H9 (cell line): ENCODE results near the gene BTRC. TPM values are rescaled to one million over a fixed set of nuclear protein-coding genes. Genes with fewer than 3 reads are reported as not detected.

Source experiments
- DNase-seq: peaks from one replicate; pipeline ENCODE4 v3.0.0-alpha.2; 2017
- H2AFZ ChIP-seq: one replicate; pipeline ENCODE4 v1.6.1; 2013; ENCODE audit warnings: mild to moderate bottlenecking, low read length, control low read depth, moderate library complexity
- H2AK5ac ChIP-seq: 2 replicates; pipeline ENCODE4 v1.6.1; 2013; ENCODE audit warnings: low read length, control low read depth, mixed read lengths; ENCODE audit not compliant: insufficient read length
- H2BK120ac ChIP-seq: one replicate; pipeline ENCODE4 v1.6.1; 2013; ENCODE audit warnings: low read depth, mild to moderate bottlenecking, low read length, control low read depth, inconsistent platforms; ENCODE audit not compliant: poor library complexity, severe bottlenecking
- H2BK12ac ChIP-seq: 2 replicates; pipeline ENCODE4 v1.6.1; 2013; ENCODE audit warnings: low read length, control low read depth, mixed read lengths, low read depth; ENCODE audit not compliant: insufficient read length
- H2BK15ac ChIP-seq: 2 replicates; pipeline ENCODE4 v1.6.1; 2013; ENCODE audit warnings: low read depth, low read length, control low read depth
- H2BK20ac ChIP-seq: one replicate; pipeline ENCODE4 v1.6.1; 2013; ENCODE audit warnings: low read depth, mild to moderate bottlenecking, low read length, control low read depth, inconsistent platforms; ENCODE audit not compliant: poor library complexity, severe bottlenecking
- H2BK5ac ChIP-seq: 2 replicates; pipeline ENCODE4 v1.6.1; 2013; ENCODE audit warnings: low read length, control low read depth, mixed read lengths; ENCODE audit not compliant: insufficient read length
- H3K14ac ChIP-seq: 2 replicates; pipeline ENCODE4 v1.6.1; 2013; ENCODE audit warnings: low read length, control low read depth; ENCODE audit not compliant: insufficient read depth
- H3K18ac ChIP-seq: 2 replicates; pipeline ENCODE4 v1.6.1; 2013; ENCODE audit warnings: low read depth, mild to moderate bottlenecking, mixed read lengths, low read length, control low read depth; ENCODE audit not compliant: insufficient read length
- H3K23ac ChIP-seq: 2 replicates; pipeline ENCODE4 v1.6.1; 2013; ENCODE audit warnings: low read length, control low read depth, mixed read lengths, low read depth; ENCODE audit not compliant: insufficient read length
- H3K23me2 ChIP-seq: 2 replicates; pipeline ENCODE4 v1.6.1; 2013; ENCODE audit warnings: low read depth, mild to moderate bottlenecking, mixed read lengths, low read length, control low read depth; ENCODE audit not compliant: insufficient read length, poor library complexity, severe bottlenecking
- H3K27ac ChIP-seq: 2 replicates; pipeline ENCODE4 v1.5.1; 2013; ENCODE audit warnings: low read length, control low read depth, mixed read lengths, low read depth; ENCODE audit not compliant: insufficient read length
- H3K27me3 ChIP-seq: 2 replicates; pipeline ENCODE4 v1.6.1; 2013; ENCODE audit warnings: low read length, control low read depth, inconsistent platforms; ENCODE audit not compliant: insufficient read depth
- H3K4ac ChIP-seq: 2 replicates; pipeline ENCODE4 v1.6.1; 2013; ENCODE audit warnings: low read depth, mild to moderate bottlenecking, control low read depth, inconsistent platforms, low read length, moderate library complexity
- H3K4me1 ChIP-seq: 2 replicates; pipeline ENCODE4 v1.6.1; 2013; ENCODE audit warnings: low read length, control low read depth, inconsistent platforms; ENCODE audit not compliant: insufficient read depth
- H3K4me2 ChIP-seq: 2 replicates; pipeline ENCODE4 v1.6.1; 2013; ENCODE audit warnings: low read length, control low read depth, mixed read lengths; ENCODE audit not compliant: insufficient read length, insufficient read depth
- H3K56ac ChIP-seq: 2 replicates; pipeline ENCODE4 v1.6.1; 2013; ENCODE audit warnings: low read depth, mild to moderate bottlenecking, mixed read lengths, low read length, control low read depth; ENCODE audit not compliant: insufficient read length
- H3K79me1 ChIP-seq: 2 replicates; pipeline ENCODE4 v1.6.1; 2013; ENCODE audit warnings: low read depth, mild to moderate bottlenecking, moderate library complexity, low read length, control low read depth, inconsistent platforms; ENCODE audit not compliant: insufficient read depth, poor library complexity, severe bottlenecking
- H3K79me2 ChIP-seq: 2 replicates; pipeline ENCODE4 v1.6.1; 2013; ENCODE audit warnings: low read length, control low read depth, inconsistent platforms; ENCODE audit not compliant: insufficient read depth
- H3K9ac ChIP-seq: 2 replicates; pipeline ENCODE4 v1.6.1; 2013; ENCODE audit warnings: low read length, control low read depth, mixed read lengths; ENCODE audit not compliant: insufficient read length; ENCODE audit errors: extremely low read depth
- H3K9me3 ChIP-seq: one replicate; pipeline ENCODE4 v1.6.1; 2013; ENCODE audit warnings: low read depth, low read length, inconsistent platforms; ENCODE audit not compliant: control insufficient read depth
- H3T11ph ChIP-seq: one replicate; pipeline ENCODE4 v1.6.1; 2013; ENCODE audit warnings: mild to moderate bottlenecking, low read length, control low read depth, inconsistent platforms
- H4K20me1 ChIP-seq: one replicate; pipeline ENCODE4 v1.6.1; 2013; ENCODE audit not compliant: control insufficient read depth, insufficient read length, insufficient read depth
- H4K5ac ChIP-seq: 2 replicates; pipeline ENCODE4 v1.6.1; 2013; ENCODE audit warnings: low read depth, mild to moderate bottlenecking, mixed read lengths, low read length, control low read depth; ENCODE audit not compliant: insufficient read length
- H4K8ac ChIP-seq: replicated peaks from 2 replicates; pipeline ENCODE4 v1.6.1; 2013; ENCODE audit warnings: low read length, control low read depth, mixed read lengths, low read depth; ENCODE audit not compliant: insufficient read length
- H4K91ac ChIP-seq: 2 replicates; pipeline ENCODE4 v1.6.1; 2013; ENCODE audit warnings: low read depth, mild to moderate bottlenecking, moderate library complexity, mixed read lengths, low read length, control low read depth; ENCODE audit not compliant: insufficient read length
- H3K27ac Mint-ChIP-seq, 3 experiments: 2 replicates in 2 of 3; 3 replicates in 1 of 3; pipeline ENCODE4 v1.8.0; 2020 to 2021; ENCODE audit warnings: mixed read lengths in 3 of 3, mild to moderate bottlenecking in 1 of 3, moderate library complexity in 1 of 3
- H3K27me3 Mint-ChIP-seq: 2 replicates; pipeline ENCODE4 v1.8.0; 2021; ENCODE audit warnings: low read depth, mild to moderate bottlenecking, moderate library complexity, mixed read lengths
- H3K36me3 Mint-ChIP-seq, 3 experiments: 2 replicates in 2 of 3; 3 replicates in 1 of 3; pipeline ENCODE4 v1.8.0; 2020 to 2021; ENCODE audit warnings: low read depth in 3 of 3, mixed read lengths in 3 of 3; ENCODE audit not compliant: insufficient read depth in 1 of 3
- H3K4me1 Mint-ChIP-seq, 2 experiments: 2 replicates each; pipeline ENCODE4 v1.8.0; 2020; ENCODE audit warnings: mixed read lengths in 2 of 2
- H3K4me3 Mint-ChIP-seq, 2 experiments: 2 replicates in 1 of 2; 3 replicates in 1 of 2; pipeline ENCODE4 v1.8.0; 2020 to 2021; ENCODE audit warnings: mild to moderate bottlenecking in 2 of 2, mixed read lengths in 2 of 2, moderate library complexity in 1 of 2
- H3K9me3 Mint-ChIP-seq, 2 experiments: 2 replicates in 1 of 2; 3 replicates in 1 of 2; pipeline ENCODE4 v1.8.0; 2020; ENCODE audit warnings: mild to moderate bottlenecking in 2 of 2, mixed read lengths in 2 of 2, moderate library complexity in 1 of 2
- WGBS: extraction: QIAGEN DNeasy Blood & Tissue Kit; methylation state at CpG from one replicate; pipeline ENCODE4 v1.1.7; 2013; ENCODE audit warnings: missing lambda C conversion rate, low lambda C conversion rate, mixed read lengths; ENCODE audit not compliant: insufficient read length; ENCODE audit errors: extremely low coverage; 5-methylcytosine and 5-hydroxymethylcytosine counted together
- total RNA-seq: library from RNA; stranded (reverse); gene quantifications from 2 replicates; pipeline ENCODE4 v1.2.1, GENCODE V29; 2021
- TF ChIP-seq, protein P1 (sequence below): fragments of 200-600 bp; sonication (generic); conservative IDR thresholded peaks from 3 replicates; pipeline ENCODE4 v1.8.0; 2021; ENCODE audit warnings: antibody characterized with exemption, mild to moderate bottlenecking

The BTRC gene
- total RNA-seq, 1 experiment from 2014 or later: 24.2 TPM

DNA sequence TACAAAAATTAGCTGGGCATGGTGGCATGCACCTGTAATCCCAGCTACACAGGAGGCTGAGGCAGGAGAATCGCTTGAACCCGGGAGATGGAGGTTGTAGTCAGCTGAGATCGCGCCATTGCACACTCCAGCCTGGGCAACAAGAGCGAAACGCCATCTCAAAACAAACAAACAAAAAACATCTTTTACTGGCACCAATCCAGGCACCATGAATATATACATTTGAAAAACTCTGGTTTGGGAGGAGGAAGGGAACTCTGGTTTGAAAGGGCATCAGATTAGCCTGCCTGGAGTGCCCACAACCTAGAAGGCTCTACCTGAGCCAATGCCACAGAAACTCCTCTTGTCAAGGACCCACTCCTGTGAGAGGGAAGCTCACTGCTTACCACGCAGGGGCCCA is 218.2 kb downstream of the BTRC start:
- Histone ChIP-seq H3K56ac (no peak overlapping the region), H4K20me1 (no peaks in the 10 kb centered on the region), H3K79me1 (no peaks in the 10 kb centered on the region), H2BK12ac (no peak overlapping the region), H3K9ac (no peak overlapping the region), H2AK5ac (no peak overlapping the region), H3K4ac (no peak overlapping the region), H3K27me3 (peaks cover 11% of the 10 kb centered on the region; the same call in 1 of the 2 replicates), H2BK120ac (no peak overlapping the region), H2BK20ac (no peak overlapping the region), H3K27ac (no peak overlapping the region), H4K91ac (no peak overlapping the region), H4K5ac (no peak overlapping the region), H3T11ph (no peak overlapping the region), H2BK15ac (no peak overlapping the region), H3K4me2 (no peak overlapping the region), H3K4me1 (no peaks in the 10 kb centered on the region), H2AFZ (no peak overlapping the region), H3K14ac (no peak overlapping the region), H3K79me2 (no peaks in the 10 kb centered on the region), H3K18ac (no peak overlapping the region), H3K23ac (no peak overlapping the region), H2BK5ac (no peak overlapping the region), H3K9me3 (no peaks in the 10 kb centered on the region), H3K23me2 (peaks cover 16% of the 10 kb centered on the region), H4K8ac (no peak overlapping the region)
- Mint-ChIP-seq H3K9me3 (peaks cover 3% of the 10 kb centered on the region in 2 experiments; a peak in 4 of 5 replicates), H3K27me3 (peaks cover 67% of the 10 kb centered on the region), H3K27ac (no peak overlapping the region), H3K36me3 (peaks cover 3 to 8% (median 5%) of the 10 kb centered on the region in 3 experiments), H3K4me3 (no peak overlapping the region), H3K4me1 (peaks cover 29 to 38% of the 10 kb centered on the region in 2 experiments)
- no peak for DNase-seq
- TF ChIP-seq, protein P1, sequence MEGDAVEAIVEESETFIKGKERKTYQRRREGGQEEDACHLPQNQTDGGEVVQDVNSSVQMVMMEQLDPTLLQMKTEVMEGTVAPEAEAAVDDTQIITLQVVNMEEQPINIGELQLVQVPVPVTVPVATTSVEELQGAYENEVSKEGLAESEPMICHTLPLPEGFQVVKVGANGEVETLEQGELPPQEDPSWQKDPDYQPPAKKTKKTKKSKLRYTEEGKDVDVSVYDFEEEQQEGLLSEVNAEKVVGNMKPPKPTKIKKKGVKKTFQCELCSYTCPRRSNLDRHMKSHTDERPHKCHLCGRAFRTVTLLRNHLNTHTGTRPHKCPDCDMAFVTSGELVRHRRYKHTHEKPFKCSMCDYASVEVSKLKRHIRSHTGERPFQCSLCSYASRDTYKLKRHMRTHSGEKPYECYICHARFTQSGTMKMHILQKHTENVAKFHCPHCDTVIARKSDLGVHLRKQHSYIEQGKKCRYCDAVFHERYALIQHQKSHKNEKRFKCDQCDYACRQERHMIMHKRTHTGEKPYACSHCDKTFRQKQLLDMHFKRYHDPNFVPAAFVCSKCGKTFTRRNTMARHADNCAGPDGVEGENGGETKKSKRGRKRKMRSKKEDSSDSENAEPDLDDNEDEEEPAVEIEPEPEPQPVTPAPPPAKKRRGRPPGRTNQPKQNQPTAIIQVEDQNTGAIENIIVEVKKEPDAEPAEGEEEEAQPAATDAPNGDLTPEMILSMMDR: no peak
- no CpG with 5 or more reads among the region's 7 CpGs for WGBS
